Ovary (tissue), 9 donors: ENCODE results near the gene CLASP1. TPM values are rescaled to one million over a fixed set of nuclear protein-coding genes. Genes with fewer than 3 reads are reported as not detected.
"Not testable (repeated sequence)": the region's sequence is repeated elsewhere in the genome, so short reads cannot be mapped to it uniquely, and the experiment has no call there.

Experiments used
- DNase-seq, 5 donors: peaks; one replicate each; pipeline ENCODE4 v3.0.0-alpha.2; 2019 to 2020
- H3K27ac ChIP-seq, 2 donors: fragments of 200-600 bp; one replicate each; pipeline versions ENCODE4 v1.5.1 to v1.8.0; 2019 to 2022
- H3K27me3 ChIP-seq: fragments of 200-600 bp; one replicate; pipeline ENCODE4 v1.8.0; 2022
- H3K36me3 ChIP-seq: fragments of 200-600 bp; sonication (generic); one replicate; pipeline ENCODE4 v1.5.1; 2019
- H3K4me1 ChIP-seq: one replicate; pipeline ENCODE4 v1.8.1; 2013; ENCODE audit warnings: mild to moderate bottlenecking, moderate library complexity; ENCODE audit not compliant: insufficient read depth
- H3K4me3 ChIP-seq: fragments of 200-600 bp; sonication (generic); one replicate; pipeline ENCODE4 v1.5.1; 2017
- H3K9me3 ChIP-seq, 2 donors: fragments of 200-600 bp in 1 of 2; sonication (generic) in 1 of 2; one replicate each; pipeline versions ENCODE4 v1.5.1 to v1.8.1; 2013 to 2019; ENCODE audit warnings: mild to moderate bottlenecking in 1 of 2, moderate library complexity in 1 of 2
- CTCF ChIP-seq, 3 donors: fragments of 450-650 bp in 2 of 3; fragments of 200-600 bp in 1 of 3; IDR thresholded peaks; one replicate each; pipeline versions ENCODE4 v1.5.1 to v1.8.0; 2016 to 2022; ENCODE audit warnings: antibody characterized with exemption in 3 of 3, mild to moderate bottlenecking in 1 of 3
- EP300 ChIP-seq: sonication (generic); formaldehyde crosslinking; IDR thresholded peaks from one replicate; pipeline ENCODE4 v1.6.1; 2017; ENCODE audit warnings: antibody characterized with exemption
- POLR2A ChIP-seq: fragments of 450-650 bp; IDR thresholded peaks from one replicate; pipeline ENCODE4 v1.6.1; 2017; ENCODE audit warnings: antibody characterized with exemption, mild to moderate bottlenecking, moderate library complexity
- WGBS, 3 donors: extraction: QIAGEN DNeasy Blood & Tissue Kit in 1 of 3; methylation state at CpG; one replicate each; pipeline versions ENCODE4 v1.1.5 to v1.1.7; 2013 to 2017; 5-methylcytosine and 5-hydroxymethylcytosine counted together
- intact Hi-C, 4 donors: fragments of 100-400 bp; cut with DNase I; formaldehyde crosslinking; loops; one replicate each; pipeline versions ENCODE4 v1.11.0 to v1.15.1; 2022 to 2023
- polyA plus RNA-seq, 2 donors: library from polyadenylated mRNA; stranded (reverse); fragments of 200-250 nt in 1 of 2; fragments of 350-450 nt in 1 of 2; fragmentation: Illumina TruSeq in 1 of 2; extraction: RNeasy Lipid Tissue Mini Kit (QIAGEN cat#74804) in 1 of 2; gene quantifications; one replicate each; pipeline ENCODE4 v1.2.3, GENCODE V29; 2013 to 2014
- total RNA-seq, 7 donors: library from RNA; depleted of rRNA in 2 of 7; stranded (reverse); fragments of >200 nt in 2 of 7; fragmentation: NEBNext Ultra II Directional in 3 of 7; extraction: Animal tissue kit (Norgen Biotek cat#: 25700) in 3 of 7; gene quantifications; one replicate each; pipeline versions ENCODE4 v1.1.0 to v1.2.4, GENCODE V29; 2016 to 2023
- donor health status: DM: no; HTN: no; CAD: no; lungs with moderate emphysema.
- donor health status: DM: no; HTN: no; CAD: no.
- donor health status: Bipolar disorder and iron deficiency.
- donor health status: DM: yes; HTN: yes; CAD: no.
- donor health status: DM: no; HTN: no; CAD: no.
- donor health status: DM: yes; HTN: yes; CAD: no.

The CLASP1 gene
- total and polyA plus RNA-seq, 9 donors = 15.8 to 58.7 (median 47.9) TPM

GRCh38 chr2:121640380-121641316 lies 8.6 kb downstream of the CLASP1 start:
- 81 to 83% (median 83%) methylated on average over 5 of the region's 5 CpGs for WGBS, 3 donors
- Histone ChIP-seq H3K36me3 (no peaks in the 10 kb centered on the region), H3K27ac (no peak overlapping the region), H3K9me3 (no peaks in the 10 kb centered on the region), H3K27me3 (no peaks in the 10 kb centered on the region), H3K4me1 (peaks cover 5% of the 10 kb centered on the region), H3K4me3 (no peak overlapping the region)
- intact Hi-C loops = loop anchor here in 3 of 4 donors (10.0 kb wide), 3 partner anchors 94 to 116 kb away; partner anchors contain the start of genes NIFK (in 2 of the 3) and RNU4ATAC (in 1 of the 3)
- no peak for DNase-seq
- no peak for TF ChIP-seq EP300
- TF ChIP-seq POLR2A = no peak
- no peak for TF ChIP-seq CTCF (IDR thresholded peaks at IDR 0.05)

GRCh38 chr2:121639846-121640245 lies 9.4 kb downstream of the CLASP1 start:
- H3K27me3 ChIP-seq, H3K4me3 ChIP-seq, H3K4me1 ChIP-seq, H3K36me3 ChIP-seq, DNase-seq, H3K27ac ChIP-seq, H3K9me3 ChIP-seq: not testable (repeated sequence)
- 92 to 93% (median 92%) methylated on average over 6 of the region's 6 CpGs for WGBS, 3 donors
- intact Hi-C loops = loop anchor here in 3 of 4 donors (10.0 kb wide), 3 partner anchors 95 to 115 kb away; partner anchors contain the start of genes NIFK (in 2 of the 3) and RNU4ATAC (in 1 of the 3)

GRCh38 chr2:121638333-121638732 lies 10.9 kb downstream of the CLASP1 start:
- WGBS, 3 donors = 93 to 97% (median 94%) methylated on average over 3 of the region's 3 CpGs
- no peak overlapping the region for H3K27ac ChIP-seq

GRCh38 chr2:121635371-121635770 lies 13.9 kb downstream of the CLASP1 start:
- H3K4me1 ChIP-seq = peaks cover 7% of the 10 kb centered on the region
- 13 to 30% (median 16%) methylated on average over 1 of the region's 1 CpG for WGBS, 3 donors
- H3K27ac ChIP-seq = no peak overlapping the region
- intact Hi-C loops = no loop called here
- TF ChIP-seq POLR2A (no peak), CTCF (IDR thresholded peaks at IDR 0.05) (no peak), EP300 (no peak)
- H3K27me3 ChIP-seq = no peaks in the 10 kb centered on the region
- no peaks in the 10 kb centered on the region for H3K9me3 ChIP-seq
- no peaks in the 10 kb centered on the region for H3K36me3 ChIP-seq
- DNase-seq = no peak
- no peak overlapping the region for H3K4me3 ChIP-seq

More at GRCh38 chr2:121638333-121638732, 10.9 kb downstream of the CLASP1 start:
- intact Hi-C loops = no loop called here
- no peak for DNase-seq
- H3K4me1 ChIP-seq = peaks cover 4% of the 10 kb centered on the region
- no peaks in the 10 kb centered on the region for H3K36me3 ChIP-seq
- no peaks in the 10 kb centered on the region for H3K9me3 ChIP-seq
- TF ChIP-seq CTCF (IDR thresholded peaks at IDR 0.05) (no peak), POLR2A (no peak), EP300 (no peak)
- H3K27me3 ChIP-seq = no peaks in the 10 kb centered on the region
- H3K4me3 ChIP-seq = no peak overlapping the region
